Smooth muscle cell (in vitro differentiated cells): ENCODE data around the gene PHLPP1. TPM values are rescaled to one million over a fixed set of nuclear protein-coding genes. Genes with fewer than 3 reads are reported as not detected.
A peak's percentile ranks its signal among the peaks of the same experiment; 100 is the strongest.

ENCODE experiments used
- DNase-seq: peaks from one replicate; lab custom pipeline; 2025; ENCODE audit not compliant: unreplicated experiment; lab: John Stamatoyannopoulos, UW
- H2AFZ ChIP-seq: fragments of 200-600 bp; sonication (generic); 2 replicates; pipeline ENCODE4 v1.6.0; 2016; ENCODE audit warnings: antibody characterized with exemption, low read depth, mild to moderate bottlenecking
- H3F3A ChIP-seq: fragments of 200-600 bp; sonication (generic); 2 replicates; pipeline ENCODE4 v1.6.0; 2017; ENCODE audit warnings: antibody characterized with exemption, low read depth
- H3K27ac ChIP-seq: fragments of 200-600 bp; sonication (generic); 2 replicates; pipeline ENCODE4 v1.5.1; 2016; ENCODE audit warnings: low read depth, mild to moderate bottlenecking
- H3K27me3 ChIP-seq: fragments of 200-600 bp; sonication (generic); 2 replicates; pipeline ENCODE4 v1.6.1; 2016; ENCODE audit warnings: low read depth, mild to moderate bottlenecking
- H3K36me3 ChIP-seq: fragments of 200-600 bp; sonication (generic); 2 replicates; pipeline ENCODE4 v1.5.1; 2016; ENCODE audit warnings: low read depth
- H3K4me1 ChIP-seq: fragments of 200-600 bp; sonication (generic); 2 replicates; pipeline ENCODE4 v1.5.1; 2016; ENCODE audit warnings: low read depth
- H3K4me2 ChIP-seq: fragments of 200-600 bp; sonication (generic); 2 replicates; pipeline ENCODE4 v1.6.0; 2016; ENCODE audit warnings: mild to moderate bottlenecking
- H3K4me3 ChIP-seq: fragments of 200-600 bp; sonication (generic); 2 replicates; pipeline ENCODE4 v1.5.1; 2016; ENCODE audit warnings: mild to moderate bottlenecking
- H3K79me2 ChIP-seq: fragments of 200-600 bp; sonication (generic); 2 replicates; pipeline ENCODE4 v1.6.0; 2016; ENCODE audit warnings: low read depth, mild to moderate bottlenecking
- H3K9ac ChIP-seq: fragments of 200-600 bp; sonication (generic); 2 replicates; pipeline ENCODE4 v1.6.0; 2016; ENCODE audit warnings: low read depth
- H3K9me3 ChIP-seq: fragments of 200-600 bp; sonication (generic); replicated peaks from 2 replicates; pipeline ENCODE4 v1.5.1; 2016; ENCODE audit warnings: low read depth
- H4K20me1 ChIP-seq: fragments of 200-600 bp; sonication (generic); 2 replicates; pipeline ENCODE4 v1.6.0; 2016; ENCODE audit warnings: low read depth
- CTCF ChIP-seq: fragments of 200-600 bp; sonication (generic); IDR thresholded peaks from 2 replicates; pipeline ENCODE4 v1.5.1; 2017; ENCODE audit warnings: borderline replicate concordance, mild to moderate bottlenecking, antibody characterized with exemption; ENCODE audit not compliant: insufficient read depth, poor library complexity, severe bottlenecking
- WGBS: methylation state at CpG from one replicate; pipeline ENCODE4 v1.1.7; 2016; ENCODE audit warnings: low lambda C conversion rate; 5-methylcytosine and 5-hydroxymethylcytosine counted together
- polyA plus RNA-seq: library from polyadenylated mRNA; unstranded; fragments of >200 nt; fragmentation: Nextera tagmentation; extraction: Ambion mirVana; gene quantifications from 2 replicates; pipeline ENCODE4 v1.2.1, GENCODE V29; 2016
- total RNA-seq: library from RNA; depleted of rRNA; stranded (reverse); fragments of >200 nt; gene quantifications from 2 replicates; pipeline ENCODE4 v1.2.3, GENCODE V29; 2014

The PHLPP1 gene
- 4.3 and 5.3 TPM in 2 replicates for total RNA-seq
- polyA plus RNA-seq = 1.1 and 3.1 TPM in 2 replicates

- Histone ChIP-seq H3K27me3 (no peaks in the 10 kb centered on the region), H3K9me3 (no peaks in the 10 kb centered on the region)
Observed at GRCh38 chr18:62715436-62715758, at the start of gene PHLPP1. Gene PHLPP1 (plus strand): TSS chr18:62715541. CDS start chr18:62715684, 143 bp downstream.

GRCh38 chr18:62669225-62669624, 46.1 kb upstream of the PHLPP1 start:
- Histone ChIP-seq H2AFZ (no peak overlapping the region), H3K27ac (no peak overlapping the region), H3K9me3 (no peaks in the 10 kb centered on the region), H3K9ac (no peak overlapping the region), H3K4me1 (no peaks in the 10 kb centered on the region), H3K79me2 (no peaks in the 10 kb centered on the region), H3K4me2 (no peak overlapping the region), H3K36me3 (no peaks in the 10 kb centered on the region), H4K20me1 (no peaks in the 10 kb centered on the region), H3K4me3 (no peak overlapping the region), H3K27me3 (no peaks in the 10 kb centered on the region), H3F3A (no peaks in the 10 kb centered on the region)
- no peak for TF ChIP-seq CTCF
- WGBS = 100% methylated on average over 1 of the region's 1 CpG
- DNase-seq = no peak

More at GRCh38 chr18:62715436-62715758, at the start of gene PHLPP1:
- WGBS = 0% methylated on average over 16 of the region's 46 CpGs
- no peak for TF ChIP-seq CTCF
- Histone ChIP-seq H3K9ac (peak within 1 kb of the TSS; percentile 79), H4K20me1 (peaks cover 15% of the 10 kb centered on the region), H3K4me1 (peaks cover 31% of the 10 kb centered on the region), H3K4me3 (peak within 1 kb of the TSS; percentile 73), H3K79me2 (peaks cover 36% of the 10 kb centered on the region), H3K4me2 (peak within 1 kb of the TSS; percentile 85), H3F3A (no peaks in the 10 kb centered on the region), H3K36me3 (no peaks in the 10 kb centered on the region), H2AFZ (peak within 1 kb of the TSS; percentile 83), H3K27ac (peak within 1 kb of the TSS; percentile 80)
- DNase-seq = no peak

DNA sequence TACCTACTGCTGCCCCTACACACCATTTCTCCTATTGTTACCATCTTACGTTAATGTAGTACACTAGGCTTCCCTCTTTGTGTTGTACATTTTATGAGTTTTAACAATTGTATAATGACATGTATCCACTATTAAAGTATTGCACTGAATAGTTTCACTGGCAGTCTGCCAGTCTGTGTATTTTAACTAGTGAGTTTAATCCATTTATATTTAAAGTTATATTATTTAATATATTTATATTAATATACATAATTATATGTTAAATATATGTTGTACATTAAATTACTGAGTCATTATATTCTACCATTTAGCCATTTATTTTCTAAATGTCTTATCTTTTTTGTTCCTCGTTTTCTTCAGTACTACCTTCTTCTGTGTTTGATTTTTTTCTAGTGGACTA, 44.8 kb upstream of the PHLPP1 start:
- no peak for TF ChIP-seq CTCF
- no peak overlapping the region for H2AFZ ChIP-seq
- H3K4me3 ChIP-seq = no peak overlapping the region
- H3K9ac ChIP-seq = no peak overlapping the region
- no peak overlapping the region for H3K4me2 ChIP-seq
- H3F3A ChIP-seq = no peaks in the 10 kb centered on the region
- no peaks in the 10 kb centered on the region for H3K9me3 ChIP-seq
- H3K36me3 ChIP-seq = no peaks in the 10 kb centered on the region
- H3K4me1 ChIP-seq = no peaks in the 10 kb centered on the region
- no peak for DNase-seq
- H4K20me1 ChIP-seq = no peaks in the 10 kb centered on the region
- H3K27me3 ChIP-seq = no peaks in the 10 kb centered on the region
- no peak overlapping the region for H3K27ac ChIP-seq
- 93% methylated on average over 2 of the region's 2 CpGs for WGBS
- H3K79me2 ChIP-seq = no peaks in the 10 kb centered on the region

GRCh38 chr18:62672600-62672999, 42.7 kb upstream of the PHLPP1 start:
- no peaks in the 10 kb centered on the region for H3K9me3 ChIP-seq
- WGBS = 65% methylated on average over 2 of the region's 2 CpGs
- H3K27ac ChIP-seq = no peak overlapping the region
- H3K4me2 ChIP-seq = no peak overlapping the region
- H3K9ac ChIP-seq = no peak overlapping the region
- H3K79me2 ChIP-seq = no peaks in the 10 kb centered on the region
- H3K4me1 ChIP-seq = no peaks in the 10 kb centered on the region
- DNase-seq = no peak
- no peak for TF ChIP-seq CTCF
- H3K27me3 ChIP-seq = no peaks in the 10 kb centered on the region
- no peak overlapping the region for H3K4me3 ChIP-seq
- H4K20me1 ChIP-seq = no peaks in the 10 kb centered on the region
- H3F3A ChIP-seq = no peaks in the 10 kb centered on the region
- no peak overlapping the region for H2AFZ ChIP-seq
- no peaks in the 10 kb centered on the region for H3K36me3 ChIP-seq
